K562 (cell line): ENCODE data around the gene OGFR. TPM values are rescaled to one million over a fixed set of nuclear protein-coding genes. Genes with fewer than 3 reads are reported as not detected.
"Not testable (repeated sequence)": the region's sequence is repeated elsewhere in the genome, so short reads cannot be mapped to it uniquely, and the experiment has no call there.

Experiments used
- ATAC-seq: fragments of 200-7000 bp; cut with Tn5 transposase; 3 replicates; pipeline ENCODE4 v1.9.1; 2020; ENCODE audit warnings: moderate library complexity
- BruUV-seq: library from RNA; stranded (reverse); fragments of 400-500 nt; replicated peaks from 2 replicates; lab custom pipeline; 2021; lab: Mats Ljungman, UMichigan
- CTCF ChIA-PET: fragments of 300-600 bp; formaldehyde crosslinking; extraction: SDS; loops from one replicate; lab custom pipeline; 2021; ENCODE audit warnings: low intra/inter-chr PET ratio; lab: Yijun Ruan, JAX
- POLR2A ChIA-PET: fragments of 300-600, 350-650 bp; sonication (Branson Sonifier 250); formaldehyde crosslinking; extraction: SDS; loops from one replicate; lab custom pipeline; 2021; ENCODE audit warnings: antibody characterized with exemption, inconsistent platforms; lab: Yijun Ruan, JAX
- DNase-seq, 4 experiments: peaks; one replicate each; pipeline versions ENCODE4 v3.0.0 to v3.0.0-alpha.2; 2011 to 2018; ENCODE audit warnings: low spot score in 3 of 4, mixed read lengths in 3 of 4; ENCODE audit errors: extremely low read depth in 1 of 4
- FAIRE-seq: peaks from 2 replicates; lab custom pipeline; 2011; peaks lifted over from hg19 to GRCh38; lab: Jason Lieb, UNC
- H2AFZ ChIP-seq: 2 replicates; pipeline ENCODE4 v1.6.0; 2011; ENCODE audit warnings: low read depth, low read length, control low read depth, inconsistent platforms
- H3K27ac ChIP-seq: fragments of 200-600 bp; 3 replicates; pipeline ENCODE4 v1.8.0; 2011; ENCODE audit warnings: low read depth, mild to moderate bottlenecking, control low read depth, inconsistent platforms, low read length, moderate library complexity, mixed read lengths; ENCODE audit errors: extremely low read depth
- H3K27me3 ChIP-seq, 2 experiments: fragments of 300-600 bp in 1 of 2; 2 replicates in 1 of 2; 3 replicates in 1 of 2; pipeline versions ENCODE4 v1.6.0 to v1.8.0; 2011; ENCODE audit warnings: inconsistent platforms in 2 of 2, low read length in 2 of 2, mild to moderate bottlenecking in 1 of 2, mixed read lengths in 1 of 2, moderate library complexity in 1 of 2; ENCODE audit not compliant: control insufficient read depth in 2 of 2, insufficient read depth in 2 of 2
- H3K36me3 ChIP-seq: fragments of 300-600 bp; 3 replicates; pipeline ENCODE4 v1.8.0; 2011; ENCODE audit warnings: mild to moderate bottlenecking, low read length, inconsistent platforms; ENCODE audit not compliant: control insufficient read depth, insufficient read depth
- H3K4me1 ChIP-seq, 2 experiments: fragments of 200-600 bp in 1 of 2; replicated peaks in 1 of 2; 2 replicates in 1 of 2; 3 replicates in 1 of 2; pipeline versions ENCODE4 v1.5.1 to v1.8.0; 2011; ENCODE audit warnings: inconsistent platforms in 2 of 2, low read length in 2 of 2, mild to moderate bottlenecking in 1 of 2, mixed read lengths in 1 of 2, moderate library complexity in 1 of 2; ENCODE audit not compliant: control insufficient read depth in 2 of 2, insufficient read depth in 2 of 2
- H3K4me2 ChIP-seq: 2 replicates; pipeline ENCODE4 v1.6.1; 2011; ENCODE audit warnings: low read length, control low read depth, inconsistent platforms, mixed read lengths; ENCODE audit not compliant: insufficient read depth
- H3K4me3 ChIP-seq: fragments of 200-600 bp; sonication (generic), shearing (Covaris generic); 2 replicates; pipeline ENCODE4 v1.5.1; 2016; ENCODE audit warnings: control low read depth, inconsistent platforms
- H3K79me2 ChIP-seq: fragments of 200-600 bp; 3 replicates; pipeline ENCODE4 v1.8.0; 2011; ENCODE audit warnings: low read length, inconsistent platforms; ENCODE audit not compliant: control insufficient read depth, insufficient read depth
- H3K9ac ChIP-seq, 2 experiments: 2 replicates each; pipeline versions ENCODE4 v1.6.0 to v1.6.1; 2011; ENCODE audit warnings: low read depth in 2 of 2, low read length in 2 of 2, control low read depth in 1 of 2, inconsistent platforms in 1 of 2, mild to moderate bottlenecking in 1 of 2, mixed read lengths in 1 of 2; ENCODE audit not compliant: insufficient read depth in 1 of 2
- H3K9me1 ChIP-seq: one replicate; pipeline ENCODE4 v1.6.0; 2011; ENCODE audit warnings: inconsistent platforms, mild to moderate bottlenecking, low read length, moderate library complexity; ENCODE audit not compliant: control insufficient read depth, insufficient read depth
- H3K9me3 ChIP-seq: replicated peaks from 2 replicates; pipeline ENCODE4 v1.5.1; 2011; ENCODE audit warnings: low read depth, low read length, inconsistent platforms; ENCODE audit not compliant: control insufficient read depth, insufficient read depth
- H4K20me1 ChIP-seq: replicated peaks from 2 replicates; pipeline ENCODE4 v1.6.1; 2011; ENCODE audit warnings: low read length, inconsistent platforms, mixed read lengths; ENCODE audit not compliant: control insufficient read depth, insufficient read depth
- MNT ChIP-seq, 2 experiments: fragments of 450-650 bp; conservative IDR thresholded peaks; 2 replicates each; pipeline ENCODE4 v1.6.1; 2017; ENCODE audit warnings: mild to moderate bottlenecking in 2 of 2, moderate library complexity in 2 of 2
- ZNF140 ChIP-seq: fragments of 250-450 bp; sonication (Bioruptor Pico); IDR thresholded peaks from 2 replicates; pipeline ENCODE4 v1.8.0; 2021; ENCODE audit warnings: moderate library complexity, mild to moderate bottlenecking, inconsistent platforms
- WGBS: fragments of 100-300 bp; shearing (Covaris generic); methylation state at CpG from one replicate; pipeline ENCODE4 v1.1.6; 2016; ENCODE audit warnings: low coverage, mixed read lengths; ENCODE audit not compliant: insufficient coverage; ENCODE audit errors: missing lambda C conversion rate; 5-methylcytosine and 5-hydroxymethylcytosine counted together
- in situ Hi-C: fragments of 300-500 bp; cut with MboI; formaldehyde crosslinking; loops from 4 replicates; pipeline ENCODE4 v1.15.0; 2018; ENCODE audit warnings: inconsistent platforms, mixed read lengths
- intact Hi-C: fragments of 100-400 bp; cut with micrococcal nuclease; formaldehyde crosslinking; loops from 2 replicates; pipeline ENCODE4 v1.14.2; 2022
- polyA plus RNA-seq, 8 experiments: library from polyadenylated mRNA; depleted of rRNA in 4 of 8; stranded (reverse) in 5 of 8; unstranded in 3 of 8; fragments of >200 nt; fragmentation: Nextera tagmentation in 2 of 8; fragmentation: Illumina TruSeq in 1 of 8; extraction: Ambion mirVana in 2 of 8; extraction: Trizol in 1 of 8; gene quantifications; 2 replicates each; pipeline versions ENCODE4 v1.2.1 to v1.2.3, GENCODE V29; 2011 to 2014; ENCODE audit warnings: inconsistent platforms in 1 of 8, missing spikeins in 1 of 8
- total RNA-seq, 7 experiments: library from RNA; depleted of rRNA in 6 of 7; stranded (reverse); fragments of >200 nt in 6 of 7; fragmentation: Illumina TruSeq in 2 of 7; extraction: Trizol in 2 of 7; gene quantifications; 2 replicates each; pipeline versions ENCODE4 v1.2.1 to v1.2.3, GENCODE V29; 2011 to 2021; ENCODE audit warnings: low replicate concordance in 1 of 7

OGFR gene
- total and polyA plus RNA-seq, 9 of the 15 experiments (the other 6 are each of a cell fraction or from before 2014, with no cell fraction given) = 0.39 to 56.3 (median 17.5) TPM

GRCh38 chr20:62852841-62853240 is 48.2 kb downstream of the OGFR start:
- intact Hi-C loops (no loop called here), in situ Hi-C loops (no loop called here)
- no peak overlapping the region for H3K27ac ChIP-seq
- no peaks in the 10 kb centered on the region for H3K79me2 ChIP-seq
- no peak overlapping the region for H3K4me3 ChIP-seq
- ChIA-PET POLR2A (no interaction called here), CTCF (no interaction called here)
- no peak for ATAC-seq
- no peak for TF ChIP-seq MNT (conservative IDR thresholded peaks at IDR 0.05)
- TF ChIP-seq ZNF140 (CRISPR knock-in tag) = no peak
- H3K36me3 ChIP-seq = peaks cover 76% of the 10 kb centered on the region
- H3K27me3 ChIP-seq = no peaks in the 10 kb centered on the region
- no peak overlapping the region for H3K4me2 ChIP-seq
- FAIRE-seq = no peak
- no peaks in the 10 kb centered on the region for H4K20me1 ChIP-seq
- BruUV-seq = no TSS peak
- no peak overlapping the region for H3K9ac ChIP-seq
- H3K9me3 ChIP-seq = no peaks in the 10 kb centered on the region
- DNase-seq = no peak
- no peaks in the 10 kb centered on the region for H3K9me1 ChIP-seq
- WGBS = 85% methylated on average over 12 of the region's 12 CpGs
- H2AFZ ChIP-seq = no peak overlapping the region
- peaks cover 0 to 17% of the 10 kb centered on the region in 2 experiments; a peak in 2 of 5 replicates for H3K4me1 ChIP-seq

GRCh38 chr20:62853304-62853703 is 48.7 kb downstream of the OGFR start:
- ATAC-seq, FAIRE-seq, H4K20me1 ChIP-seq, H3K4me3 ChIP-seq, CTCF ChIA-PET, H3K27ac ChIP-seq, H3K27me3 ChIP-seq, H3K9me3 ChIP-seq, BruUV-seq, H2AFZ ChIP-seq, H3K79me2 ChIP-seq, H3K9me1 ChIP-seq, H3K4me2 ChIP-seq, POLR2A ChIA-PET, H3K9ac ChIP-seq, in situ Hi-C loops, intact Hi-C loops, DNase-seq: not testable (repeated sequence)
- Histone ChIP-seq H3K4me1 (peaks cover 0 to 17% of the 10 kb centered on the region in 2 experiments; a peak in 3 of 5 replicates), H3K36me3 (peaks cover 76% of the 10 kb centered on the region)
- WGBS = 86% methylated on average over 3 of the region's 6 CpGs
